ENCODE results near the gene ANKMY1. TPM values are rescaled to one million over a fixed set of nuclear protein-coding genes. Genes with fewer than 3 reads are reported as not detected.
A peak's percentile ranks its signal among the peaks of the same experiment; 100 is the strongest.

The ANKMY1 gene
- total and polyA plus RNA-seq, 2 of the 13 experiments (the other 11 are each of a cell fraction or from before 2014, with no cell fraction given): 11.7 to 18.8 TPM

DNA sequence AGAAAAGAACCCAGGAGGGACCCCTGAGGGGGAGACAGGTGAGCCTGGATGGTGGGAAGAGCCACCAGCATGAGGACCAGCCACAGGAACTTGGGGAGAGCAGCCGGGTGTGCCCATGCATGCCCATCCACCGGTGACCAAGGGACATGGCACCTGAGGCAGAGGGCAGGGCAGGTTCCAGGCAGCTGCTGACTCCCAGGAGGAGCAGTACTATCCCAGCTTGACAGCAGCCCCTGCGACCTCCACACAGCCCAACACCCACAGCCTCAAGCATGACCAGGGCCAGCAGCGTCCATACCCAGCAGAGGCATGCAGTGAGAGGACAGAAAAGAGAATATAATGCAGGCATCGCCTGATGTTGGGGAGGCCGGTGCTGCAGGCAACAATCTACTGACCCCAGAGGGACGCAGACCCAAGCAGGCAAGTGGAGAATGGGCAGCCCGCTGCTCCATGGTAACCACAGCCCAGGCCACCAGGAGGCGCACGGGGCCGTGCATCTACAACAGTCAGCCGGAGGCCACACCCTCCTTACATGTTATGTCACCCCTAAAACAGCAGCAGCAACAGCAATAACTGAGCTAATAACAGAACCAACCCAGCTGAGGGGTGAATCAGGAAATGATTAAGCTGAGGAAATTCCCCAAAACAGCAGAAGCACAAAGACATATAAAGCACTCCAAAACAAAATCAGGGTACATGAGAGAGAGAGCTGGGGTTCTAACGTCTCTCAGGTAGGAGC lies 44.1 kb downstream of the ANKMY1 start (continued):
- TF ChIP-seq ZNF317 (CRISPR knock-in tag; IDR thresholded peaks at IDR 0.05) (peak; percentile 47; the same call in 1 of the 2 replicates), SOX6 (IDR thresholded peaks at IDR 0.05) (no peak), SOX6 (CRISPR knock-in tag; IDR thresholded peaks at IDR 0.05) (peak; percentile 22; the same call in 1 of the 2 replicates), ZNF777 (CRISPR knock-in tag; IDR thresholded peaks at IDR 0.05) (no peak), RAD21 (CRISPR knock-in tag; IDR thresholded peaks at IDR 0.05) (peak; percentile 86), STAG1 (CRISPR knock-in tag; IDR thresholded peaks at IDR 0.05) (peak; percentile 93), RXRB (CRISPR knock-in tag; IDR thresholded peaks at IDR 0.05; ENCODE audit: borderline replicate concordance) (peak; percentile 44; the same call in 1 of the 2 replicates), CBX2 (IDR thresholded peaks at IDR 0.05; ENCODE audit: low read depth, low read length) (no peak), CBX2 (CRISPR knock-in tag; IDR thresholded peaks at IDR 0.05; ENCODE audit: low read depth) (no peak), NR2F2 (IDR thresholded peaks at IDR 0.05; ENCODE audit: borderline replicate concordance, low read depth) (no peak), PPARG (CRISPR knock-in tag; conservative IDR thresholded peaks at IDR 0.05) (no peak), ZFP36L2 (CRISPR knock-in tag; IDR thresholded peaks at IDR 0.05) (no peak), ZNF337 (CRISPR knock-in tag; IDR thresholded peaks at IDR 0.05; ENCODE audit: borderline replicate concordance, low read depth) (no peak), ZNF446 (CRISPR knock-in tag; IDR thresholded peaks at IDR 0.05) (no peak), PHF5A (CRISPR knock-in tag; IDR thresholded peaks at IDR 0.05; ENCODE audit: low read depth, unreplicated experiment) (no peak), ZKSCAN1 (IDR thresholded peaks at IDR 0.05; ENCODE audit: low read length) (no peak), ETV5 (CRISPR knock-in tag; IDR thresholded peaks at IDR 0.05; ENCODE audit: borderline replicate concordance) (no peak), ZNF138 (CRISPR knock-in tag; IDR thresholded peaks at IDR 0.05; ENCODE audit: low read depth) (no peak)
- TF ChIP-seq, protein P1, sequence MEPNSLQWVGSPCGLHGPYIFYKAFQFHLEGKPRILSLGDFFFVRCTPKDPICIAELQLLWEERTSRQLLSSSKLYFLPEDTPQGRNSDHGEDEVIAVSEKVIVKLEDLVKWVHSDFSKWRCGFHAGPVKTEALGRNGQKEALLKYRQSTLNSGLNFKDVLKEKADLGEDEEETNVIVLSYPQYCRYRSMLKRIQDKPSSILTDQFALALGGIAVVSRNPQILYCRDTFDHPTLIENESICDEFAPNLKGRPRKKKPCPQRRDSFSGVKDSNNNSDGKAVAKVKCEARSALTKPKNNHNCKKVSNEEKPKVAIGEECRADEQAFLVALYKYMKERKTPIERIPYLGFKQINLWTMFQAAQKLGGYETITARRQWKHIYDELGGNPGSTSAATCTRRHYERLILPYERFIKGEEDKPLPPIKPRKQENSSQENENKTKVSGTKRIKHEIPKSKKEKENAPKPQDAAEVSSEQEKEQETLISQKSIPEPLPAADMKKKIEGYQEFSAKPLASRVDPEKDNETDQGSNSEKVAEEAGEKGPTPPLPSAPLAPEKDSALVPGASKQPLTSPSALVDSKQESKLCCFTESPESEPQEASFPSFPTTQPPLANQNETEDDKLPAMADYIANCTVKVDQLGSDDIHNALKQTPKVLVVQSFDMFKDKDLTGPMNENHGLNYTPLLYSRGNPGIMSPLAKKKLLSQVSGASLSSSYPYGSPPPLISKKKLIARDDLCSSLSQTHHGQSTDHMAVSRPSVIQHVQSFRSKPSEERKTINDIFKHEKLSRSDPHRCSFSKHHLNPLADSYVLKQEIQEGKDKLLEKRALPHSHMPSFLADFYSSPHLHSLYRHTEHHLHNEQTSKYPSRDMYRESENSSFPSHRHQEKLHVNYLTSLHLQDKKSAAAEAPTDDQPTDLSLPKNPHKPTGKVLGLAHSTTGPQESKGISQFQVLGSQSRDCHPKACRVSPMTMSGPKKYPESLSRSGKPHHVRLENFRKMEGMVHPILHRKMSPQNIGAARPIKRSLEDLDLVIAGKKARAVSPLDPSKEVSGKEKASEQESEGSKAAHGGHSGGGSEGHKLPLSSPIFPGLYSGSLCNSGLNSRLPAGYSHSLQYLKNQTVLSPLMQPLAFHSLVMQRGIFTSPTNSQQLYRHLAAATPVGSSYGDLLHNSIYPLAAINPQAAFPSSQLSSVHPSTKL (CRISPR knock-in tag; IDR thresholded peaks at IDR 0.05): 0 out of 2 replicates have a peak, but pooled peaks have one; percentile 30
- TF ChIP-seq, protein P2, sequence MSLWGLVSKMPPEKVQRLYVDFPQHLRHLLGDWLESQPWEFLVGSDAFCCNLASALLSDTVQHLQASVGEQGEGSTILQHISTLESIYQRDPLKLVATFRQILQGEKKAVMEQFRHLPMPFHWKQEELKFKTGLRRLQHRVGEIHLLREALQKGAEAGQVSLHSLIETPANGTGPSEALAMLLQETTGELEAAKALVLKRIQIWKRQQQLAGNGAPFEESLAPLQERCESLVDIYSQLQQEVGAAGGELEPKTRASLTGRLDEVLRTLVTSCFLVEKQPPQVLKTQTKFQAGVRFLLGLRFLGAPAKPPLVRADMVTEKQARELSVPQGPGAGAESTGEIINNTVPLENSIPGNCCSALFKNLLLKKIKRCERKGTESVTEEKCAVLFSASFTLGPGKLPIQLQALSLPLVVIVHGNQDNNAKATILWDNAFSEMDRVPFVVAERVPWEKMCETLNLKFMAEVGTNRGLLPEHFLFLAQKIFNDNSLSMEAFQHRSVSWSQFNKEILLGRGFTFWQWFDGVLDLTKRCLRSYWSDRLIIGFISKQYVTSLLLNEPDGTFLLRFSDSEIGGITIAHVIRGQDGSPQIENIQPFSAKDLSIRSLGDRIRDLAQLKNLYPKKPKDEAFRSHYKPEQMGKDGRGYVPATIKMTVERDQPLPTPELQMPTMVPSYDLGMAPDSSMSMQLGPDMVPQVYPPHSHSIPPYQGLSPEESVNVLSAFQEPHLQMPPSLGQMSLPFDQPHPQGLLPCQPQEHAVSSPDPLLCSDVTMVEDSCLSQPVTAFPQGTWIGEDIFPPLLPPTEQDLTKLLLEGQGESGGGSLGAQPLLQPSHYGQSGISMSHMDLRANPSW (CRISPR knock-in tag; IDR thresholded peaks at IDR 0.05; ENCODE audit: borderline replicate concordance): no peak
- TF ChIP-seq, protein P3, sequence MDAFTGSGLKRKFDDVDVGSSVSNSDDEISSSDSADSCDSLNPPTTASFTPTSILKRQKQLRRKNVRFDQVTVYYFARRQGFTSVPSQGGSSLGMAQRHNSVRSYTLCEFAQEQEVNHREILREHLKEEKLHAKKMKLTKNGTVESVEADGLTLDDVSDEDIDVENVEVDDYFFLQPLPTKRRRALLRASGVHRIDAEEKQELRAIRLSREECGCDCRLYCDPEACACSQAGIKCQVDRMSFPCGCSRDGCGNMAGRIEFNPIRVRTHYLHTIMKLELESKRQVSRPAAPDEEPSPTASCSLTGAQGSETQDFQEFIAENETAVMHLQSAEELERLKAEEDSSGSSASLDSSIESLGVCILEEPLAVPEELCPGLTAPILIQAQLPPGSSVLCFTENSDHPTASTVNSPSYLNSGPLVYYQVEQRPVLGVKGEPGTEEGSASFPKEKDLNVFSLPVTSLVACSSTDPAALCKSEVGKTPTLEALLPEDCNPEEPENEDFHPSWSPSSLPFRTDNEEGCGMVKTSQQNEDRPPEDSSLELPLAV (CRISPR knock-in tag; conservative IDR thresholded peaks at IDR 0.05; ENCODE audit: low read depth): no peak
- TF ChIP-seq, protein P4, sequence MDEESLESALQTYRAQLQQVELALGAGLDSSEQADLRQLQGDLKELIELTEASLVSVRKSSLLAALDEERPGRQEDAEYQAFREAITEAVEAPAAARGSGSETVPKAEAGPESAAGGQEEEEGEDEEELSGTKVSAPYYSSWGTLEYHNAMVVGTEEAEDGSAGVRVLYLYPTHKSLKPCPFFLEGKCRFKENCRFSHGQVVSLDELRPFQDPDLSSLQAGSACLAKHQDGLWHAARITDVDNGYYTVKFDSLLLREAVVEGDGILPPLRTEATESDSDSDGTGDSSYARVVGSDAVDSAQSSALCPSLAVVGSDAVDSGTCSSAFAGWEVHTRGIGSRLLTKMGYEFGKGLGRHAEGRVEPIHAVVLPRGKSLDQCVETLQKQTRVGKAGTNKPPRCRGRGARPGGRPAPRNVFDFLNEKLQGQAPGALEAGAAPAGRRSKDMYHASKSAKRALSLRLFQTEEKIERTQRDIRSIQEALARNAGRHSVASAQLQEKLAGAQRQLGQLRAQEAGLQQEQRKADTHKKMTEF (CRISPR knock-in tag; IDR thresholded peaks at IDR 0.05): 0 out of 2 replicates have a peak, but pooled peaks have one; percentile 26

All from HepG2 (cell line).